Nephron progenitor cell (in vitro differentiated cells): ENCODE measurements around the gene CYP26B1.

Source experiments
- DNase-seq: peaks from one replicate; pipeline ENCODE4 v3.0.0; 2021
- H3K27ac Mint-ChIP-seq: 2 replicates; pipeline ENCODE4 v1.8.0; 2021; ENCODE audit warnings: mild to moderate bottlenecking, moderate library complexity, mixed read lengths
- H3K27me3 Mint-ChIP-seq: 2 replicates; pipeline ENCODE4 v1.8.0; 2021; ENCODE audit warnings: mild to moderate bottlenecking, low read depth, mixed read lengths; ENCODE audit not compliant: poor library complexity
- H3K36me3 Mint-ChIP-seq: 2 replicates; pipeline ENCODE4 v1.8.0; 2021; ENCODE audit warnings: low read depth, mixed read lengths
- H3K4me1 Mint-ChIP-seq: 2 replicates; pipeline ENCODE4 v1.8.0; 2021; ENCODE audit warnings: mixed read lengths
- H3K4me3 Mint-ChIP-seq: 2 replicates; pipeline ENCODE4 v1.8.0; 2021; ENCODE audit warnings: mild to moderate bottlenecking, moderate library complexity, mixed read lengths
- H3K9me3 Mint-ChIP-seq: 2 replicates; pipeline ENCODE4 v1.8.0; 2021; ENCODE audit warnings: mild to moderate bottlenecking, moderate library complexity, mixed read lengths
- CTCF ChIP-seq: fragments of 200-600 bp; sonication (generic); IDR thresholded peaks from 2 replicates; pipeline ENCODE4 v1.5.0; 2021; ENCODE audit warnings: antibody characterized with exemption

CYP26B1 gene

GRCh38 chr2:72111061-72111460 is 36.6 kb downstream of the CYP26B1 start:
- TF ChIP-seq CTCF = no peak
- Mint-ChIP-seq H3K36me3 (no peaks in the 10 kb centered on the region), H3K4me1 (peaks cover 16% of the 10 kb centered on the region), H3K27me3 (peaks cover 37% of the 10 kb centered on the region), H3K4me3 (no peak overlapping the region), H3K9me3 (peaks cover 21% of the 10 kb centered on the region), H3K27ac (no peak overlapping the region)
- DNase-seq = no peak

- TF ChIP-seq CTCF = no peak
- H3K4me3 Mint-ChIP-seq = no peak overlapping the region
- no peak overlapping the region for H3K27ac Mint-ChIP-seq
- DNase-seq = no peak
- no peaks in the 10 kb centered on the region for H3K36me3 Mint-ChIP-seq
- peaks cover 21% of the 10 kb centered on the region for H3K9me3 Mint-ChIP-seq
- peaks cover 13% of the 10 kb centered on the region for H3K4me1 Mint-ChIP-seq
- H3K27me3 Mint-ChIP-seq = peaks cover 37% of the 10 kb centered on the region
These were observed 37.8 kb downstream of the CYP26B1 start for GRCh38 chr2:72109904-72110303.

GRCh38 chr2:72109291-72109690 is 38.4 kb downstream of the CYP26B1 start:
- Mint-ChIP-seq H3K36me3 (no peaks in the 10 kb centered on the region), H3K27ac (no peak overlapping the region), H3K4me3 (no peak overlapping the region), H3K9me3 (peaks cover 21% of the 10 kb centered on the region), H3K4me1 (peaks cover 13% of the 10 kb centered on the region), H3K27me3 (peaks cover 37% of the 10 kb centered on the region)
- DNase-seq = no peak
- TF ChIP-seq CTCF = no peak

GRCh38 chr2:72108121-72108520 is 39.5 kb downstream of the CYP26B1 start:
- H3K9me3 Mint-ChIP-seq = peaks cover 21% of the 10 kb centered on the region
- no peaks in the 10 kb centered on the region for H3K36me3 Mint-ChIP-seq
- TF ChIP-seq CTCF = no peak
- H3K27ac Mint-ChIP-seq = no peak overlapping the region
- peaks cover 15% of the 10 kb centered on the region for H3K4me1 Mint-ChIP-seq
- DNase-seq = no peak
- no peak overlapping the region for H3K4me3 Mint-ChIP-seq
- H3K27me3 Mint-ChIP-seq = peaks cover 39% of the 10 kb centered on the region

DNA sequence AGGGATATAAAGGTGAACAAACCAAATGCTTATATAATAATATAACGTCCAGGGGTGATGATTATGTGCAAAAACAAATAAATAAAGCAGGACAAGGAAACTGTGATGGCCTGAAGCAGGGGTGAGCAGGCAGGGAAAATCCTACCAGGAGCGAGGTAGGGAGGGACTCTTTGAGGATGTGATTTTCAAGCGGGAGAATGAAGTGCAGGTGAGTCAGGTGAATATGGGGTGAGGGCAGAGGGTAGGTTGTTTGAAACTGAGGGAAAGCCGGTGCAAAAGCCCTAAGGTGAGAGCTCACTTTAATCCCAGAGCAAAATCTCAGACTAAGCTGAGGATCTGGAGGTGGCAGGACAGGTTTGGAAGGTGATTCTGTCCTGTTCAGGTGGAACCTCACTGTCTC is 40.7 kb downstream of the CYP26B1 start:
- Mint-ChIP-seq H3K27ac (no peak overlapping the region), H3K9me3 (peaks cover 17% of the 10 kb centered on the region), H3K4me3 (no peak overlapping the region), H3K36me3 (no peaks in the 10 kb centered on the region), H3K27me3 (peaks cover 40% of the 10 kb centered on the region), H3K4me1 (peaks cover 13% of the 10 kb centered on the region)
- no peak for TF ChIP-seq CTCF
- no peak for DNase-seq

DNA sequence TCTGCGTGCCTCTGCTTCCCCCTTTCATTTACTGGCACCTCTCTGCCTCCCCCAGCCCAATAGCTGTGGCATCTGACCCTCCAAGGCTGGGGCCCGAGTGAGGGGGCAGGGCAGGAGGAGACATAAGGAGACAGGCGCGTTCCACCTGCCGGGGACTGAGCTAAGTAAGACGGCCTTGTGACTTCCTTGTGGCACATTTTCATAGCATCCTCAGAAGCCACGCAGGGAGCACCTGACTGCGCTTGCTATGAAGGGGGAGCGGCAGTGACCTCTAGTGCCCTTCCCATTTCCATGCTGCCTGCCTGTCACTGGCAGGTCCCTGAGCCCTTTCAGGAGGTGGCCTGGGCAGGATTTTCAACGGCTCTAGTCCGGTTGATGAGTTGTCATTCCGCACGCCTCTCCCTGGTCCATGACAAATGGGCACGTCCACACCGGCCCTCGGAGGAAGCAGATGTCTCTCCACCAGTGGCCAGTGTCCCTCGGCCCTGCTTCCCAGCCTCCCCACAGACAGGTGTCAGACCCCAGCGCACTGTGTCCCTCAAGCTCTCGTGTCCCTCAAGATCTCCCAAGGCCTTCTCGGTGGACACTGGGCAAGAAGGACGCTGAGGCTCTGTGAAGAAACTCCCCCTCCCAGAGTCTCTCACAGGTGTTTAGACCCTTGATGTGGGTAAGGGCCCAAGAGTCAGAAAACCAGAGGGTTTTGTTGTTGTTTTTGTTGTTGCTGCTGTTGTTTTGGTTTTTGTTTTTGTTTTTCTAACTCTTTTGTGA is 42.7 kb downstream of the CYP26B1 start:
- Mint-ChIP-seq H3K27me3 (peaks cover 35% of the 10 kb centered on the region), H3K36me3 (no peaks in the 10 kb centered on the region), H3K4me3 (no peak overlapping the region), H3K4me1 (peaks cover 13% of the 10 kb centered on the region), H3K27ac (no peak overlapping the region), H3K9me3 (peaks cover under 1% of the 10 kb centered on the region)
- no peak for DNase-seq
- TF ChIP-seq CTCF = no peak
